Kidney epithelial cell (primary cell): ENCODE data around the gene SPACA5B. TPM values are rescaled to one million over a fixed set of nuclear protein-coding genes. Genes with fewer than 3 reads are reported as not detected.
"Not testable (repeated sequence)": the region's sequence is repeated elsewhere in the genome, so short reads cannot be mapped to it uniquely, and the experiment has no call there.

ENCODE experiments used
- DNase-seq: peaks from one replicate; pipeline ENCODE4 v3.0.0-alpha.2; 2010; ENCODE audit warnings: low read depth
- H3K27me3 ChIP-seq: 2 replicates; pipeline ENCODE4 v1.6.0; 2011; ENCODE audit warnings: low read length; ENCODE audit not compliant: control insufficient read depth, insufficient read depth
- H3K36me3 ChIP-seq: 2 replicates; pipeline ENCODE4 v1.5.1; 2011; ENCODE audit warnings: low read length; ENCODE audit not compliant: control insufficient read depth, insufficient read depth
- H3K4me3 ChIP-seq: 2 replicates; pipeline ENCODE4 v1.5.1; 2011; ENCODE audit warnings: low read depth, mild to moderate bottlenecking, control low read depth, low read length
- total RNA-seq: library from RNA; depleted of rRNA; stranded (reverse); fragments of >200 nt; gene quantifications from 2 replicates; pipeline ENCODE4 v1.2.3, GENCODE V29; 2015
- TF ChIP-seq, protein P1 (sequence below): IDR thresholded peaks from 2 replicates; pipeline ENCODE4 v1.5.1; 2011; ENCODE audit warnings: mild to moderate bottlenecking, moderate library complexity, low read length, control low read depth, inconsistent platforms; ENCODE audit not compliant: insufficient read depth, poor library complexity, severe bottlenecking

Gene SPACA5B
- not detected in 2 replicates for total RNA-seq

DNA sequence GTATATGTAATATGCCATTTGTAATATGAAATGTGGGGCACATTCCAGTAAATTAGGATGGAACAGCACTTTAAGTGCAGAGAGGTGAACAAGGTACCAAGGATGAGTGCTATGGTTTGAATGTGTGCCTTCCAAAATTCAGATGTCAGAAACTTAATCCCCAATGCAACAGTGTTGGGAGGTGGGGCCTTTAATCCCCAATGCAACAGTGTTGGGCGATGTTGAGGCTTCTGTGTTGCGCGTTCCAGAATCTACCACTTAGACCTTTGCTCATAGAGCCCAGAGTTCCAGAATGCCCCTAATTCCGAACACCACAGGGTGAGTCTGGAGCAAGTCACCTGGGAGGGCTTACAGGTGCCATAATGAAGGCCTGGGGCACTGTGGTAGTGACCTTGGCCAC lies at the start of gene SPACA5B:
TSS of gene SPACA5B (plus strand) at position 301 of the 400 bp plus-strand sequence. CDS start at position 363, 62 bp downstream.
- not testable (repeated sequence) for H3K36me3 ChIP-seq, H3K27me3 ChIP-seq, H3K4me3 ChIP-seq, DNase-seq

DNA sequence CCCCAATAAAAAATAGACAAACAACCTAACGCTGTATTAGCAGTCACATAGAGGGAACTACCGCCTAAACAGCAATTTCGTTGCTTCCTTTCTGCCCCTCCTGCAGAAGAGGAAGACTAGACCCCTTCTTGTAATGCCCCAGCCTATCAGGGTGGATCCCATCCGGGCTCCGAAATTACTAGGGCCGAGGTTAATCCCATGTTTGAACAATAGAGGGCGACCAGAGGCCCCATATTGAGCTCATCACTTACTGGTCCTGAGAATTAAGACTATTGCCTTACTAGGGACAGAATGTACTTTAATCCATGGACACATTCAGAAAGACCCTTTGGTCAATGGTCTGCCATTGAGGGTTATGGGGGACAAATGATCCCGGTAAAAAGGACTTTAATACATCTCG lies 47.2 kb upstream of the SPACA5B start:
- no peak for DNase-seq
- Histone ChIP-seq H3K27me3 (no peaks in the 10 kb centered on the region), H3K4me3 (no peak overlapping the region), H3K36me3 (no peaks in the 10 kb centered on the region)
- TF ChIP-seq, protein P1, sequence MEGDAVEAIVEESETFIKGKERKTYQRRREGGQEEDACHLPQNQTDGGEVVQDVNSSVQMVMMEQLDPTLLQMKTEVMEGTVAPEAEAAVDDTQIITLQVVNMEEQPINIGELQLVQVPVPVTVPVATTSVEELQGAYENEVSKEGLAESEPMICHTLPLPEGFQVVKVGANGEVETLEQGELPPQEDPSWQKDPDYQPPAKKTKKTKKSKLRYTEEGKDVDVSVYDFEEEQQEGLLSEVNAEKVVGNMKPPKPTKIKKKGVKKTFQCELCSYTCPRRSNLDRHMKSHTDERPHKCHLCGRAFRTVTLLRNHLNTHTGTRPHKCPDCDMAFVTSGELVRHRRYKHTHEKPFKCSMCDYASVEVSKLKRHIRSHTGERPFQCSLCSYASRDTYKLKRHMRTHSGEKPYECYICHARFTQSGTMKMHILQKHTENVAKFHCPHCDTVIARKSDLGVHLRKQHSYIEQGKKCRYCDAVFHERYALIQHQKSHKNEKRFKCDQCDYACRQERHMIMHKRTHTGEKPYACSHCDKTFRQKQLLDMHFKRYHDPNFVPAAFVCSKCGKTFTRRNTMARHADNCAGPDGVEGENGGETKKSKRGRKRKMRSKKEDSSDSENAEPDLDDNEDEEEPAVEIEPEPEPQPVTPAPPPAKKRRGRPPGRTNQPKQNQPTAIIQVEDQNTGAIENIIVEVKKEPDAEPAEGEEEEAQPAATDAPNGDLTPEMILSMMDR = peak; percentile 48

DNA sequence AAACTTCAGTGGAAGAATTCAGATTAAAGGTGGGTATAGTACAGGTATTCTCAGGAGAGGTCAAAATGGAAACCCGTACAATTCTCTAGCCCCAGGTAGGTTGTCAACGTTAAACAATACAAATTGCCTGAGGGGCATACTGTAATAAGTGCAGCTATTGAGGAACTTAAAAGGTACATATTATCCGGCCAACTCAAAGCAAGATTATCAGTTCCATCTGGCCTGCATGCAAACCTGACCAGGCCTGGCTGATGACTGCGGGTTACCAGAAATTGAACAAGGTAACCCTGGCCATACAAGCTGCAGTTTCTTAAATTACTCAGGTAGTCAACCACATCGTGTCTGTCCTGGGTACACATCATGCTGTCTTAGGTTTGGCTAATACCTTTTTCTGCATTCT lies 46.7 kb upstream of the SPACA5B start:
- Histone ChIP-seq H3K27me3 (no peaks in the 10 kb centered on the region), H3K4me3 (no peak overlapping the region), H3K36me3 (no peaks in the 10 kb centered on the region)
- DNase-seq = no peak
- TF ChIP-seq, protein P1 = no peak

DNA sequence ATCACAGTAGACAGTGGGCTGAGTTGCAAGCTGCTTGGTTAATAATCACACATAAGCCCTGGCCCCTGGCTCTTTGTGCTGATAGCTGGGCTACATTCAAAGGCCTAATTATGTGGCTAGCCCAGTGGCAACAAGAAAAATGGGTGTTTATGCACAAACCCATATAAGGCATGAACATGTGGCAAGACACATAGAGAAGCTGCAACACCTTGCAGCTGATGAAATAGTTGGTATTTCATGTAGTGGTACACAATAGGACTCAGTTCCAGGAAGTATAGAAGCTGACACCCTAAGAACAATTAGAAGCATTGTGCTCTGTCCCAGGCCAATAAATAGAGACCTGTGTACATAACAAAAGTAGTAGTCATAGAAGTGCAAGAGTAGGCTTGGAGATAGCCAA lies 44.3 kb upstream of the SPACA5B start:
- no peak for DNase-seq
- H3K27me3 ChIP-seq = no peaks in the 10 kb centered on the region
- TF ChIP-seq, protein P1 = no peak

DNA sequence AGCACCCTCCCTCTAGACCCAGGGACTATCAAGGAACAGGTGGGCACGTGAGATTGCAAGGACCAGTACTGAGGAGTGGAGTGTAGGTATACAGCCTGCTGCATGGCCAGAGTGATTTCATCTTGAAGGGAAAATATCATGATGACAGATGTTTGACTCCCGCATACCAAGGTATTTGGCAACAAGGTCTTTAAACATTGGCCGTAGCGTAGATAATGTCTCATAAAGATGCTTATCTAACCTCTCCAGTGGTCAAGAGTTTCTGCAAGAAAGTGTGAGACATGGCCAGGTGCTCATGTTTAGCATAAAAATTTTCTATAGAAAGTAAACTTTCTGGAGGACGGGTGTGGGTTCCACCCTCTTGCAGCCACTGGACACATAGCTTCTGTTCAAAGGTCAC lies 40.3 kb upstream of the SPACA5B start:
- TF ChIP-seq, protein P1 = no peak
- Histone ChIP-seq H3K27me3 (no peaks in the 10 kb centered on the region), H3K36me3 (no peaks in the 10 kb centered on the region)

More for the DNA sequence above, 44.3 kb upstream of the SPACA5B start:
- Histone ChIP-seq H3K36me3 (no peaks in the 10 kb centered on the region), H3K4me3 (no peak overlapping the region)

DNA sequence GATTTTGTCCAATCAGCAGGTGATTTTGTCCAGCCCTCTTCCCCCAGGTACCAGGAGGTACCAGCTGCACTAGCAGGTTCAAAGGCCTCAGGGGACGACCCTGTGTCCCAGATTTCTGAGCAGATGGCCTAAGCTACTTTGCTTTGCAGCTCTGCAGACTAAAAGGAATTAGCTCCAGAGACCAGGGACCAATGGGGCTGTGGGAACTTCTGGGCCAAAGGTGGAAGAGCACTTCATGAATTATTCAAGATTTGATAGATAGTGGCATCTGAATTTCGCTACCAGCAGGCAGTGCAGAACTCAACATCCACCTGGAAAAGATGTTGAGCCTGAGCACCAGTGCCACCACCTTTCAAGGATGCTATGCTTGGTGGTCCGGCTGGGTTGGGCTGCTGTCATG lies 37.9 kb upstream of the SPACA5B start:
- not testable (repeated sequence) for H3K27me3 ChIP-seq, DNase-seq, H3K36me3 ChIP-seq, H3K4me3 ChIP-seq

More for the DNA sequence above, 40.3 kb upstream of the SPACA5B start:
- no peak overlapping the region for H3K4me3 ChIP-seq
- DNase-seq = no peak

DNA sequence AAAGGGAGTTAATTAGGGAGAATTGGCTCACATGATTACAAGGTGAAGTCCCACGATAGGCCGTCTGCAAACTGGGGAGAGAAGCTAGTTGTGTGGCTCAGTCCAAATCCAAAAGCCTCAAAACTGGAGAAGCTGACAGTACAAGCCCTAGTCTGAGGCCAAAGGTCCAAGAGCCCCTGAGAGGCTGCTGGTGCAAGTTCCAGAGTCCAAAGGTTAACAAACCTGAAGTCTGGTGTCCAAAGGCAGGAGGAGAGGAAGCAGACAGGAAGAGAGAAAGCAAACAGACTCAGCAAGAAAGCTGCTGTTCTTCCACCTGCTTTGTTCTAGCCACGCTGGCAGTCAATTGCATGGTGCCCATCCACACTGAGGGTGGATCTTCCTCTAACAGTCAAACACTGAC lies 29.0 kb upstream of the SPACA5B start:
- TF ChIP-seq, protein P1 = no peak
- DNase-seq = no peak
- no peaks in the 10 kb centered on the region for H3K27me3 ChIP-seq
- H3K36me3 ChIP-seq = no peaks in the 10 kb centered on the region
- no peak overlapping the region for H3K4me3 ChIP-seq
